Stimulated activated CD8-positive, alpha-beta memory T cell treated with anti-CD3 and anti-CD28 coated beads, Interleukin-12 subunit alpha, Interleukin-12 subunit beta, amount 100 ng/mL, for 24 hours (primary cell): ENCODE measurements around the gene GRM4.
"Not testable (repeated sequence)": the region's sequence is repeated elsewhere in the genome, so short reads cannot be mapped to it uniquely, and the experiment has no call there.

ENCODE experiments used
- DNase-seq: peaks from one replicate; pipeline ENCODE4 v3.0.0-alpha.2; 2020; ENCODE audit errors: extremely low read depth

The GRM4 gene

GRCh38 chr6:34045771-34046170 is 100.1 kb downstream of the GRM4 start:
- no peak for DNase-seq

GRCh38 chr6:34044945-34045595 is 100.8 kb downstream of the GRM4 start:
- DNase-seq, result no peak

- DNase-seq, result no peak
These were observed 102.5 kb downstream of the GRM4 start for GRCh38 chr6:34043359-34043758.

- not testable (repeated sequence) for DNase-seq
These were observed 103.9 kb downstream of the GRM4 start for GRCh38 chr6:34041998-34042397.

GRCh38 chr6:34041385-34041784 is 104.5 kb downstream of the GRM4 start:
- DNase-seq, result no peak

GRCh38 chr6:34039943-34040342 is 105.9 kb downstream of the GRM4 start:
- DNase-seq, result no peak

- DNase-seq, result no peak
These were observed 108.7 kb downstream of the GRM4 start for GRCh38 chr6:34037151-34037550.

GRCh38 chr6:34036357-34037069 is 109.4 kb downstream of the GRM4 start:
- DNase-seq, result no peak

- DNase-seq, result no peak
These were observed 110.1 kb downstream of the GRM4 start for GRCh38 chr6:34035704-34036356.

GRCh38 chr6:34035161-34035560 is 110.7 kb downstream of the GRM4 start:
- no peak for DNase-seq

- no peak for DNase-seq
These were observed 113.0 kb downstream of the GRM4 start for GRCh38 chr6:34032856-34033255.

- no peak for DNase-seq
These were observed 114.1 kb downstream of the GRM4 start for GRCh38 chr6:34031625-34032383.

GRCh38 chr6:34030831-34031624 is 114.9 kb downstream of the GRM4 start:
- DNase-seq, result no peak

- DNase-seq, result no peak
These were observed 116.2 kb downstream of the GRM4 start for GRCh38 chr6:34029489-34030280.

GRCh38 chr6:34028691-34029360 is 117.1 kb downstream of the GRM4 start:
- DNase-seq, result no peak

GRCh38 chr6:34027939-34028441 is 117.9 kb downstream of the GRM4 start:
- no peak for DNase-seq

- DNase-seq, result peak; percentile 47
These were observed 118.4 kb downstream of the GRM4 start for GRCh38 chr6:34027445-34027936.

GRCh38 chr6:34025861-34026260 is 120.0 kb downstream of the GRM4 start:
- no peak for DNase-seq

- DNase-seq, result no peak
These were observed 120.6 kb downstream of the GRM4 start for GRCh38 chr6:34025112-34025807.
